RWPE2 (cell line): ENCODE data around the gene CACNA2D4.

Experiments used
- ATAC-seq: fragments of 200-7000 bp; cut with Tn5 transposase; 3 replicates; pipeline ENCODE4 v1.9.1; 2021; ENCODE audit warnings: low read depth
- DNase-seq: peaks from one replicate; pipeline ENCODE4 v3.0.0-alpha.2; 2020; ENCODE audit warnings: low spot score
- H3K27ac ChIP-seq: fragments of 450-650 bp; 2 replicates; pipeline ENCODE4 v1.5.1; 2017; ENCODE audit warnings: mild to moderate bottlenecking; ENCODE audit not compliant: poor library complexity, severe bottlenecking
- H3K27me3 ChIP-seq: fragments of 250-450 bp; sonication (Bioruptor Pico); 2 replicates; pipeline ENCODE4 v1.5.1; 2021; ENCODE audit warnings: mild to moderate bottlenecking, moderate library complexity; ENCODE audit not compliant: insufficient read depth, poor library complexity, severe bottlenecking
- H3K36me3 ChIP-seq: fragments of 250-450 bp; sonication (Bioruptor Pico); 2 replicates; pipeline ENCODE4 v1.5.1; 2020; ENCODE audit warnings: low read depth, mild to moderate bottlenecking, moderate library complexity
- H3K4me1 ChIP-seq: fragments of 250-450 bp; sonication (Bioruptor Pico); 2 replicates; pipeline ENCODE4 v1.5.1; 2021; ENCODE audit warnings: mild to moderate bottlenecking, moderate library complexity; ENCODE audit not compliant: insufficient read depth, poor library complexity, severe bottlenecking
- H3K4me3 ChIP-seq: fragments of 250-450 bp; sonication (Bioruptor Pico); 2 replicates; pipeline ENCODE4 v1.5.1; 2021; ENCODE audit warnings: mild to moderate bottlenecking, moderate library complexity; ENCODE audit not compliant: severe bottlenecking
- H3K9me3 ChIP-seq: fragments of 250-450 bp; sonication (Bioruptor Pico); 2 replicates; pipeline ENCODE4 v1.5.1; 2021; ENCODE audit warnings: mild to moderate bottlenecking, moderate library complexity; ENCODE audit not compliant: severe bottlenecking
- CTCF ChIP-seq: fragments of 450-650 bp; IDR thresholded peaks from one replicate; pipeline ENCODE4 v1.5.1; 2017; ENCODE audit warnings: mild to moderate bottlenecking, moderate library complexity; ENCODE audit not compliant: poor library complexity, severe bottlenecking

CACNA2D4 gene

GRCh38 chr12:1803736-1804135, 114.7 kb downstream of the CACNA2D4 start:
- Histone ChIP-seq H3K4me3 (no peak overlapping the region), H3K36me3 (no peaks in the 10 kb centered on the region), H3K27me3 (no peaks in the 10 kb centered on the region), H3K4me1 (no peaks in the 10 kb centered on the region), H3K9me3 (no peaks in the 10 kb centered on the region), H3K27ac (no peak overlapping the region)
- ATAC-seq (no peak), DNase-seq (peak; percentile 45)
- no peak for TF ChIP-seq CTCF

GRCh38 chr12:1801303-1801975, 117.0 kb downstream of the CACNA2D4 start:
- Histone ChIP-seq H3K9me3 (no peaks in the 10 kb centered on the region), H3K27me3 (no peaks in the 10 kb centered on the region), H3K4me1 (no peaks in the 10 kb centered on the region), H3K36me3 (no peaks in the 10 kb centered on the region), H3K27ac (no peak overlapping the region), H3K4me3 (no peak overlapping the region)
- no peak for TF ChIP-seq CTCF
- peak; percentile 49 for DNase-seq
- no peak for ATAC-seq

- H3K4me1 ChIP-seq, result no peaks in the 10 kb centered on the region
- no peak for ATAC-seq
- H3K27ac ChIP-seq, result no peak overlapping the region
These were observed 117.8 kb downstream of the CACNA2D4 start for GRCh38 chr12:1800401-1801302.

GRCh38 chr12:1799882-1800400, 118.5 kb downstream of the CACNA2D4 start:
- Histone ChIP-seq H3K27me3 (no peaks in the 10 kb centered on the region), H3K27ac (no peak overlapping the region), H3K4me3 (no peak overlapping the region), H3K36me3 (no peaks in the 10 kb centered on the region), H3K9me3 (no peaks in the 10 kb centered on the region), H3K4me1 (no peaks in the 10 kb centered on the region)
- no peak for TF ChIP-seq CTCF
- no peak for ATAC-seq
- DNase-seq, result peak; percentile 66

More at GRCh38 chr12:1800401-1801302, 117.8 kb downstream of the CACNA2D4 start:
- no peak for TF ChIP-seq CTCF
- no peaks in the 10 kb centered on the region for H3K36me3 ChIP-seq
- no peaks in the 10 kb centered on the region for H3K27me3 ChIP-seq
- no peak overlapping the region for H3K4me3 ChIP-seq
- DNase-seq, result peak; percentile 63
- H3K9me3 ChIP-seq, result no peaks in the 10 kb centered on the region
